Measurements from ENCODE around the gene MAP1A. TPM values are rescaled to one million over a fixed set of nuclear protein-coding genes. Genes with fewer than 3 reads are reported as not detected.
A peak's percentile ranks its signal among the peaks of the same experiment; 100 is the strongest.

MAP1A gene
- total RNA-seq = 0.72 and 1.7 TPM in 2 replicates

DNA sequence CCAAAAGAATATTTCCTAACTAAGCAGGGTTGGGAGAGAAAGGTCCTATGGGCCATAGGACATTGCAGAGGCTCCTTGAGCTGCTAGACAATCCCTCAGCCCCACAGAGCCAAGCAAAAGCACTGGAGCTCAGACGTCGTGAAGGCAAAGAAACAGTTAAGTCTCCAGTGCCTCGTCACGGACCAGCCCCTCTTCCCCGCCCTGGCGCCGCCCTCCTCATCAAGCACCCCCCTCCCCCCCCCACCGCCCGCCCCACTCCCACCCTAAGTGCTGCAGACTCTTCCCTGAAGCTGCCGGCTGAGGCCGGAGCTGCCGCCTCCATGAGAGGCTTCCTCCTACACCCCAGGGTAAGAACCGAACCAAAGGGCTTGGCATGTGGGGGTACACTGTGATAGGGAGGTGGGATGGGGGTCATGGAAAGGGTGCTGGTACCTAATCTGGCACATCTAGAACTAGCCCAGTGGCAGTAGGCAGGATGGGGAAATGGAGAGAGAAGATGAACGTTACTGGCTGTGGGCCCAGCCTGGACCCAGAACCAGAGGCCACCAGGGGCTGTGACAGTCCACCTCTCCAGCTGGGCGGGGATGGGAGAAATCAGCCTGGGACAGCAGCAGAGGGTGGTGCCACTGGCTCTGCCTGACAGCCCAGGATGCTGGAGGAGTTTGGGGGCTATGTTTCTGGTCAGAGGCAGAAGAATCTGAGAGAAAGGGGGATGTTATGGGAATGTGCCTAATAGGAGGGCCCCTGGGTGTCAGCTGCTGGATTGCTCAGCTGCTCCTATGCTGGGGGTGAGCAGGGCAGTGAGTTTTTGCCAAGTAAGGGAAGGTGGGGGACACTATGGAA, at the start of gene MAP1A:
MAP1A (plus strand) TSS at position 255 of the 843 bp plus-strand sequence. CDS start 3,866 bp downstream, outside the sequence.
- peak within 1 kb of the TSS; percentile 39 for H3K4me3 ChIP-seq (ENCODE audit: low read depth, low read length)
- no peak for DNase-seq (ENCODE audit: low read depth)
- no peak for TF ChIP-seq CTCF (conservative IDR thresholded peaks at IDR 0.05; ENCODE audit: low read depth, low read length)

DNA sequence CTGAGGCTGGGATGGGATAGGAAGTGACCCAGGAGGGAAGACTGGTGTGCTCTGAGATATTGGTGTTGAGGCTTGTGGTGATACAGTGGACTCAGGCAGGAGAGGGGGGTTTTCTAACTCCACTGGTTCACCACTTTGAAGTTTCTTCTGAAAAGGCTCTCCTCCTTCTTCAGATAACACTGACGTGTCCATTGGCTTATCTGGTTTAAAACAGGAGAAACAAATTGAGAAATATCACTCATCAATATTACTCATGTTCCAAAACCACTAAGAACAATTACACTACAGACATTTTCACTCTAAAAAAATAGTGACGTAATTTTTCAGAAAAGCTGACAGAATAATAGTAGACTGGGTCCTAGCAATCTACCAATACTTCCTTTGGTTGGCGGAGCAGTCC, 47.5 kb upstream of the MAP1A start:
- no peak for TF ChIP-seq CTCF (conservative IDR thresholded peaks at IDR 0.05; ENCODE audit: low read depth, low read length)
- DNase-seq (ENCODE audit: low read depth) = no peak
- H3K4me3 ChIP-seq (ENCODE audit: low read depth, low read length) = no peak overlapping the region

GRCh38 chr15:43471975-43472374, 45.4 kb upstream of the MAP1A start:
- no peak for DNase-seq (ENCODE audit: low read depth)
- H3K4me3 ChIP-seq (ENCODE audit: low read depth, low read length) = no peak overlapping the region
- TF ChIP-seq CTCF (conservative IDR thresholded peaks at IDR 0.05; ENCODE audit: low read depth, low read length) = no peak

GRCh38 chr15:43473885-43474284, 43.5 kb upstream of the MAP1A start:
- no peak overlapping the region for H3K4me3 ChIP-seq (ENCODE audit: low read depth, low read length)
- no peak for DNase-seq (ENCODE audit: low read depth)
- no peak for TF ChIP-seq CTCF (conservative IDR thresholded peaks at IDR 0.05; ENCODE audit: low read depth, low read length)

GRCh38 chr15:43483297-43484128, 33.9 kb upstream of the MAP1A start:
- no peak overlapping the region for H3K4me3 ChIP-seq (ENCODE audit: low read depth, low read length)
- TF ChIP-seq CTCF (conservative IDR thresholded peaks at IDR 0.05; ENCODE audit: low read depth, low read length) = peak; percentile 43
- no peak for DNase-seq (ENCODE audit: low read depth)

GRCh38 chr15:43484455-43484854, 33.0 kb upstream of the MAP1A start:
- no peak for DNase-seq (ENCODE audit: low read depth)
- TF ChIP-seq CTCF (conservative IDR thresholded peaks at IDR 0.05; ENCODE audit: low read depth, low read length) = no peak

More at GRCh38 chr15:43484455-43484854, 33.0 kb upstream of the MAP1A start:
- H3K4me3 ChIP-seq (ENCODE audit: low read depth, low read length) = no peak overlapping the region

Measured in epithelial cell of proximal tubule (primary cell).